Mesothelial cell of epicardium (in vitro differentiated cells): Measurements from ENCODE around the gene RXFP1. TPM values are rescaled to one million over a fixed set of nuclear protein-coding genes. Genes with fewer than 3 reads are reported as not detected.

Source experiments
- DNase-seq, 2 experiments: peaks; one replicate each; pipeline ENCODE4 v3.0.0; 2021; ENCODE audit warnings: low spot score in 2 of 2; ENCODE audit not compliant: unreplicated experiment in 2 of 2
- H3K27ac Mint-ChIP-seq: 2 replicates; pipeline ENCODE4 v1.8.0; 2021; ENCODE audit warnings: mixed read lengths
- H3K27me3 Mint-ChIP-seq: 2 replicates; pipeline ENCODE4 v1.8.0; 2021; ENCODE audit warnings: low read depth, mixed read lengths
- H3K36me3 Mint-ChIP-seq: 2 replicates; pipeline ENCODE4 v1.8.0; 2021; ENCODE audit warnings: mixed read lengths
- H3K4me1 Mint-ChIP-seq: 2 replicates; pipeline ENCODE4 v1.8.0; 2021; ENCODE audit warnings: mixed read lengths
- H3K4me3 Mint-ChIP-seq: 2 replicates; pipeline ENCODE4 v1.8.0; 2021; ENCODE audit warnings: mild to moderate bottlenecking, moderate library complexity, mixed read lengths
- H3K9me3 Mint-ChIP-seq: 2 replicates; pipeline ENCODE4 v1.8.0; 2021; ENCODE audit warnings: mixed read lengths
- total RNA-seq: library from RNA; stranded (reverse); gene quantifications from 3 replicates; pipeline ENCODE4 v1.2.1, GENCODE V29; 2021
- TF ChIP-seq, protein P1 (sequence below): fragments of 200-600 bp; sonication (generic); IDR thresholded peaks from one replicate; pipeline ENCODE4 v1.5.0; 2021; ENCODE audit warnings: antibody characterized with exemption; ENCODE audit not compliant: unreplicated experiment

The RXFP1 gene
- total RNA-seq, 1 donor from 2014 or later = 0.07 TPM

DNA sequence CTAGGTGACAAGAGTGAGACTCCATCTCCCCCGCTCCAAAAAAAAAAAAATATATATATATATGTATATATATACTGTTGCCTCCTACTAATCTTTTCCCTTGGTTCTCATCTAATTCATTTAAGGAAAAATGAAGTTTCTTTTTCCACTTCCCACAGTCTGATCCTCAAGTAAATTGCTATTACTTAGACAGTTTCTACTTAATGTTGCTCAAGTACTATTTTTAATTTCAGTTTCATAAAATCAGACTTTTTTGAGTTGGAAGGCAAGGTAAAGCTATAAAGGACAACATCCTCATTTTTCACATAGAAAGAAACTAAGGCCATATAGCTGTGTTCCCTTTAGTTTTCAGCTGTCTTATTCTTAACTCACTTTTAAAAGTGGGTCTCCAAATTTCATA is 5.8 kb downstream of the RXFP1 start:
- Mint-ChIP-seq H3K27ac (no peak overlapping the region), H3K27me3 (peaks cover 1% of the 10 kb centered on the region), H3K4me1 (peaks cover 21% of the 10 kb centered on the region), H3K9me3 (no peaks in the 10 kb centered on the region), H3K4me3 (no peak overlapping the region), H3K36me3 (no peaks in the 10 kb centered on the region)
- no peak for DNase-seq
- TF ChIP-seq, protein P1, sequence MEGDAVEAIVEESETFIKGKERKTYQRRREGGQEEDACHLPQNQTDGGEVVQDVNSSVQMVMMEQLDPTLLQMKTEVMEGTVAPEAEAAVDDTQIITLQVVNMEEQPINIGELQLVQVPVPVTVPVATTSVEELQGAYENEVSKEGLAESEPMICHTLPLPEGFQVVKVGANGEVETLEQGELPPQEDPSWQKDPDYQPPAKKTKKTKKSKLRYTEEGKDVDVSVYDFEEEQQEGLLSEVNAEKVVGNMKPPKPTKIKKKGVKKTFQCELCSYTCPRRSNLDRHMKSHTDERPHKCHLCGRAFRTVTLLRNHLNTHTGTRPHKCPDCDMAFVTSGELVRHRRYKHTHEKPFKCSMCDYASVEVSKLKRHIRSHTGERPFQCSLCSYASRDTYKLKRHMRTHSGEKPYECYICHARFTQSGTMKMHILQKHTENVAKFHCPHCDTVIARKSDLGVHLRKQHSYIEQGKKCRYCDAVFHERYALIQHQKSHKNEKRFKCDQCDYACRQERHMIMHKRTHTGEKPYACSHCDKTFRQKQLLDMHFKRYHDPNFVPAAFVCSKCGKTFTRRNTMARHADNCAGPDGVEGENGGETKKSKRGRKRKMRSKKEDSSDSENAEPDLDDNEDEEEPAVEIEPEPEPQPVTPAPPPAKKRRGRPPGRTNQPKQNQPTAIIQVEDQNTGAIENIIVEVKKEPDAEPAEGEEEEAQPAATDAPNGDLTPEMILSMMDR = no peak

DNA sequence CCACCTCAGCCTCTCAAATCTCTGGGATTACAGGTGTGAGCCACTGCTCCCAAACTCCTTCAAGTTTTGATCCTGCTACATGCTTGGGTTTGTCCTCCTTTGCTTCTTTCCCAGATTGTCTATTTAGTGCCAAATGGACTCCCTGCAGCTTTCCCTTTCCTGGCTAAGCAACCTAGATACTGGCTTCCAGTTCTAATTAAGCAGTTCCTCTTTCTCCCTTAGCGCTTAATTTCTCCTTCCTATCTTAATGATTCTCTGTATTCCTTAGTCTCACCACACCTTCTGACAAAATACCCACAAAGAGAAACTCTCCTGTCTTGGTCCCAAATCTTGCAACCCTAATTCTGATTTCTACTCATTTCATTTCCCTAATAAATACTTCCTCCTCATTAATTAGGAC is 7.8 kb downstream of the RXFP1 start:
- TF ChIP-seq, protein P1 = no peak
- peaks cover 10% of the 10 kb centered on the region for H3K4me1 Mint-ChIP-seq
- no peak overlapping the region for H3K27ac Mint-ChIP-seq
- no peak overlapping the region for H3K4me3 Mint-ChIP-seq
- H3K27me3 Mint-ChIP-seq = peaks cover 1% of the 10 kb centered on the region
- no peaks in the 10 kb centered on the region for H3K9me3 Mint-ChIP-seq
- H3K36me3 Mint-ChIP-seq = no peaks in the 10 kb centered on the region
- DNase-seq = no peak

DNA sequence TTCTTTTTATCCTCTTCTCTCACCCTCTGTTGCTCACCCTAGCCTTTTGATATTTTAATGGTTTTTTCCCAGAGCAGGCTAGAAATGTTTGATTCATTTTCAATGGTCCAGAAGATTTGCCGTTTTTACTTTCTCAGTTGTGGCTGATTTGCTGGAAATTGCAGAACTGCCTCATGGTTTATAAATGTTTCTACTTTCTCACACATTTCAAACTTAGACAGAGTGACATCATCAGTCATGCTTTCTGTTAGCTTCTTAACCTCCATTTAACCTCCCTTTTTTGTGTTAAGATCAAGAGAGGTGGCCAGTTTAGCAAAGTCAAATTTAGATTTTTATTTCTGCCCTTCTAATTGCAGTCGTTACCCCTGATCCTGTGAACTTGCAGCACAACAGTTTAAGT is 8.7 kb downstream of the RXFP1 start:
- TF ChIP-seq, protein P1 = no peak

DNA sequence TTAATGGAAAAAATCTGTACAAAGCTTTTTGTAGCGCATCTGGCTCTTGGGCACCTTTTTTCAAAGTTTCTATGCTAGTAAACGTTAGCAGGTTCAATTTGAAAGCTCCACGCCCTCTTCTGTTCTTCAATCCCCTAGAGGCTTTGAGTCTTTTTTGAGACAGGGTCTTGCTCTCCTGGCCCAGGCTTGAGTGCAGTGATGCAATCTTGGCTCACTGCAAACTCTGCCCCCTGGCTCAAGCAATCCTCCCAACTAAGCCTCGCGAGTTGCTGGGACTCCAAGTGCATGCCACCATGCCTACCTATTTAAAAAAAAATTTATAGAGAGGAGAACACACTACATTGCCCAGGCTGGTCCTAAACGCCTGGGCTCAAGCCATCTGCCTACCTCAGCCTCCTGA is 9.2 kb downstream of the RXFP1 start:
- Mint-ChIP-seq H3K27ac (no peak overlapping the region), H3K4me1 (peaks cover 10% of the 10 kb centered on the region), H3K4me3 (no peak overlapping the region), H3K27me3 (peaks cover 1% of the 10 kb centered on the region), H3K9me3 (no peaks in the 10 kb centered on the region), H3K36me3 (no peaks in the 10 kb centered on the region)
- TF ChIP-seq, protein P1 = no peak
- no peak for DNase-seq

More for the DNA sequence above, 8.7 kb downstream of the RXFP1 start:
- no peak overlapping the region for H3K4me3 Mint-ChIP-seq
- peaks cover 10% of the 10 kb centered on the region for H3K4me1 Mint-ChIP-seq
- peaks cover 1% of the 10 kb centered on the region for H3K27me3 Mint-ChIP-seq
- no peaks in the 10 kb centered on the region for H3K9me3 Mint-ChIP-seq
- no peak for DNase-seq
- no peaks in the 10 kb centered on the region for H3K36me3 Mint-ChIP-seq
- no peak overlapping the region for H3K27ac Mint-ChIP-seq

DNA sequence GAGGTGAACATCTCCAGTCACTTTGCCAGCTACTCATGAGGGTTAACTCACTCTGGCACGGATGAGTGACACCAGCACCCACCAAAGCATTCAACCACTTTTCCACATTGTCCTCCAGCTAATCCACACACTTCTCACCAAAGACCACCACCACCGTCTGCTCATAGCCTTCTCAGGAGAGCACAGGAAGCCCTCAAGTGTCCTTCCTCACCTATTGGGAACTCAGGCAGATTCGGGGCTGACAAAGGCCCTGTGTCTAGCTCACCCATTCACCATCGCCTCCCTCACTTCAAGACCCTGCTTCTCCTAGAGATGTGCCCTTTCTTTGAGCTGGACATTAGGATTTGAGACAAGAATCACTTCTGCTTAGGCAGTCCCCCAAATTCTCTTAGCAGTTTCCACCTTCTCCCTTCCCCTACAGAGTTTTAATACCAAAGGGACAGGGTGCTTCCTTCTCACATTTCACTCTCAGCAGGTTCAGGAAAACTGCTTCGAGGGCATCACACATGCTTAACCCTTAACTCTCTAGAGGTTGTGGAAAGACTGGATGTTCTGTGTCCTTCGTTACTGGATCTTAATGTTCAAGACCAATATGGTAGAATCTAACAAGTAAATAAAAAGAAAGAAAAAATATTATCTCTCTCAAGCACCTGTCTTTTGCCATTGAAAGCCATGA is 11.0 kb downstream of the RXFP1 start:
- no peak overlapping the region for H3K4me3 Mint-ChIP-seq
- no peaks in the 10 kb centered on the region for H3K36me3 Mint-ChIP-seq

More for the DNA sequence above, 11.0 kb downstream of the RXFP1 start:
- peaks cover 14% of the 10 kb centered on the region for H3K4me1 Mint-ChIP-seq
- DNase-seq = no peak
- no peak overlapping the region for H3K27ac Mint-ChIP-seq
- TF ChIP-seq, protein P1 = no peak
- H3K9me3 Mint-ChIP-seq = no peaks in the 10 kb centered on the region
- peaks cover 1% of the 10 kb centered on the region for H3K27me3 Mint-ChIP-seq
